ENCODE measurements around the gene GTF3C6. TPM values are rescaled to one million over a fixed set of nuclear protein-coding genes. Genes with fewer than 3 reads are reported as not detected.
A peak's percentile ranks its signal among the peaks of the same experiment; 100 is the strongest.
"Not testable (repeated sequence)": the region's sequence is repeated elsewhere in the genome, so short reads cannot be mapped to it uniquely, and the experiment has no call there.

Gene GTF3C6
- total RNA-seq, 4 donors from 2014 or later = 16.0 to 49.8 (median 39.9) TPM

GRCh38 chr6:110953633-110954303 lies 4.7 kb upstream of the GTF3C6 start:
- TF ChIP-seq CTCF (IDR thresholded peaks at IDR 0.05) (no peak), POLR2A (IDR thresholded peaks at IDR 0.05) (no peak)
- no peak overlapping the region for H3K27ac ChIP-seq
- H3K4me3 ChIP-seq (replicated peaks in 1 of 3) = no peak overlapping the region
- DNase-seq = no peak
- WGBS, 2 donors = 90 to 91% methylated on average over 6 of the region's 6 CpGs
- H3K4me1 ChIP-seq = peaks cover 9 to 11% of the 10 kb centered on the region in 2 donors
- no peaks in the 10 kb centered on the region for H3K27me3 ChIP-seq
- intact Hi-C loops (cut with DNase I) = loop anchor here (10.0 kb wide), 1 partner anchor 429 kb away; no protein-coding TSS in a partner anchor
- H3K9me3 ChIP-seq = no peaks in the 10 kb centered on the region
- no peaks in the 10 kb centered on the region for H3K36me3 ChIP-seq

- no peak overlapping the region for H3K27ac ChIP-seq
- no peak overlapping the region for H3K4me3 ChIP-seq (replicated peaks in 1 of 3)
- no peak for DNase-seq
- H3K27me3 ChIP-seq = no peaks in the 10 kb centered on the region
- no peaks in the 10 kb centered on the region for H3K9me3 ChIP-seq
- intact Hi-C loops (cut with DNase I) = no loop called here
- peaks cover 9 to 12% of the 10 kb centered on the region in 2 donors for H3K36me3 ChIP-seq
- H3K4me1 ChIP-seq = peaks cover 0 to 6% of the 10 kb centered on the region in 2 donors
- no peak for TF ChIP-seq CTCF (IDR thresholded peaks at IDR 0.05)
- no peak for TF ChIP-seq POLR2A (IDR thresholded peaks at IDR 0.05)
These were observed 1.5 kb downstream of the GTF3C6 start for GRCh38 chr6:110960014-110960390.

- WGBS, 2 donors = 93 to 95% methylated on average over 20 of the region's 20 CpGs
- H3K36me3 ChIP-seq = peaks cover 22 to 24% of the 10 kb centered on the region in 2 donors
- H3K27ac ChIP-seq; H3K27me3 ChIP-seq; intact Hi-C loops (cut with DNase I); H3K4me3 ChIP-seq (replicated peaks in 1 of 3); H3K4me1 ChIP-seq; H3K9me3 ChIP-seq: not testable (repeated sequence)
- peak in 1 of 2 donors; percentile 7 for DNase-seq
These were observed 4.1 kb downstream of the GTF3C6 start for GRCh38 chr6:110962636-110963035.

- Histone ChIP-seq H3K9me3 (no peaks in the 10 kb centered on the region), H3K4me1 (no peaks in the 10 kb centered on the region), H3K27me3 (no peaks in the 10 kb centered on the region), H3K4me3 (replicated peaks in 1 of 3) (no peak overlapping the region), H3K27ac (no peak overlapping the region), H3K36me3 (peaks cover 26 to 31% of the 10 kb centered on the region in 2 donors)
- intact Hi-C loops (cut with DNase I) = no loop called here
- 92 to 96% methylated on average over 2 to 3 of the region's 3 CpGs for WGBS, 2 donors
- no peak for TF ChIP-seq POLR2A (IDR thresholded peaks at IDR 0.05)
- TF ChIP-seq CTCF (IDR thresholded peaks at IDR 0.05) = no peak
- no peak for DNase-seq
These were observed 7.2 kb downstream of the GTF3C6 start for GRCh38 chr6:110965629-110966229.

GRCh38 chr6:110968661-110969060 lies 10.2 kb downstream of the GTF3C6 start:
- 93 to 96% methylated on average over 2 of the region's 2 CpGs for WGBS, 2 donors
- intact Hi-C loops (cut with DNase I); DNase-seq; H3K4me1 ChIP-seq; H3K9me3 ChIP-seq; H3K4me3 ChIP-seq (replicated peaks in 1 of 3); H3K27me3 ChIP-seq; H3K27ac ChIP-seq: not testable (repeated sequence)
- H3K36me3 ChIP-seq = peaks cover 16 to 22% of the 10 kb centered on the region in 2 donors

- 49 to 74% methylated on average over 2 of the region's 2 CpGs for WGBS, 2 donors
- no peak overlapping the region for H3K27ac ChIP-seq
- no peaks in the 10 kb centered on the region for H3K27me3 ChIP-seq
- intact Hi-C loops (cut with DNase I) = no loop called here
- no peak overlapping the region for H3K4me3 ChIP-seq (replicated peaks in 1 of 3)
- no peak for DNase-seq
- TF ChIP-seq CTCF (IDR thresholded peaks at IDR 0.05) (no peak), POLR2A (IDR thresholded peaks at IDR 0.05) (no peak)
- no peaks in the 10 kb centered on the region for H3K4me1 ChIP-seq
- peaks cover 9 to 19% of the 10 kb centered on the region in 2 donors for H3K36me3 ChIP-seq
- no peaks in the 10 kb centered on the region for H3K9me3 ChIP-seq
These were observed 13.0 kb downstream of the GTF3C6 start for GRCh38 chr6:110971468-110971867.

Data from thyroid gland (tissue), 4 donors.